ENCODE measurements around the gene TCF23. TPM values are rescaled to one million over a fixed set of nuclear protein-coding genes. Genes with fewer than 3 reads are reported as not detected.
A peak's percentile ranks its signal among the peaks of the same experiment; 100 is the strongest.
"Not testable (repeated sequence)": the region's sequence is repeated elsewhere in the genome, so short reads cannot be mapped to it uniquely, and the experiment has no call there.

TCF23 gene
- total RNA-seq, 8 experiments from 2014 or later, result 0.09 to 0.66 (median 0.23) TPM; not detected in 2

DNA sequence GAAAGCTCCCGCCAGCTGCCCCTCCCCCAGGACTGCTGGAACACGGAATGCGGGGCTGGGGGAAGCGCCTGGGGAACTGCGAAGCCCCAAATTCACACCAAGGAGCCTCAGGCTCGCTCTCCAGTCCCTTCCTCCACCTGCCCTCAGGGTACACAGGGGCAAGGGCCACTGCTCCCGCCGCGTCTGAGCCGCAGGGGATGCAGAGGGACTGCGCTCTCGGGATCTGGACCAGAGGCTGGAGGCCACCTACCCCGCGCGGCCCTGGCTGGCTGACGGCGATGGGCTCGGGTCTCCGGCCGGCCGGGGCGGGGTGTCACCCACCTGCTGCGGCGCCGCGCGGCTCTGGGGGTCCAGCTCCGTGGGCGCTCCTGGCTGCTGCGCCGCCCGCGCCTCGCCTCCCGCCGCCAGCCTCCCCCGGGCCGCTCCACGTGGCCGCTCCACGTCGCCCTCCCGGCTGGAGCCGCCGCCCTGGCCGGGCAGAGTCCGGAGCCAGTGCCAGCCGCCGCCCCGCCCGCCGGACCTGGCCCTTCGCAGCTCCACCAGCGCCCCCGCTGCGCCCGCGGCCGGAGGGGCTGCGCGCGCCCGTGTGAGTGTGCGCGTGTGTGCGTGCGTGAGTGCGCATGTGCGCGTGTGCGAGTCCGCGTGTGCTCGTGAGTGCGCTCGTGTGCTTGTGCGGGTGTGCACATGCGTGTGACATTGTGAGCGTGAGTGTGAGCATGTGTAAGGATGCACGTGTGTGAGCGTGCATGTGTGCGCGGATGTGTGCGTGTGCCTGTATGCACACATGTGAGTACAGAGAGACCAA is 30.1 kb upstream of the TCF23 start, which contains the start of gene CGREF1:
TSS of gene CGREF1 (minus strand) at position 604 of the 805 bp plus-strand sequence. CDS start 14,762 bp downstream, outside the sequence.
- H3K4me3 ChIP-seq, result peak within 1 kb of the TSS; percentile 41 to 64 (median 47)
- in situ Hi-C loops (cut with MboI; ENCODE audit: low pct_unique_long_range_greater_than_20kb in 2 of 9, low sequenced_read_pairs in 9 of 9, unreplicated experiment in 9 of 9), result loop anchor here in 3 of 9 experiments (25.0 kb wide), 1 partner anchor 169 kb away; the partner anchor contains the start of genes DNAJC5G (in 3 of the 3) and TRIM54 (in 3 of the 3)
- peak; percentile 62 to 74 (median 70) for ATAC-seq (replicated peaks in 6 of 8)
- peaks cover 4 to 18% of the 10 kb centered on the region in 2 donors for H3K4me1 ChIP-seq (replicated peaks in 1 of 2)
- no peak within 1 kb of the TSS for H3K27ac ChIP-seq
- WGBS, 10 experiments, result 4 to 70% (median 16%) methylated on average over 2 to 18 of the region's 84 CpGs; no CpG with 5 or more reads in 5 of the 10 experiments

DNA sequence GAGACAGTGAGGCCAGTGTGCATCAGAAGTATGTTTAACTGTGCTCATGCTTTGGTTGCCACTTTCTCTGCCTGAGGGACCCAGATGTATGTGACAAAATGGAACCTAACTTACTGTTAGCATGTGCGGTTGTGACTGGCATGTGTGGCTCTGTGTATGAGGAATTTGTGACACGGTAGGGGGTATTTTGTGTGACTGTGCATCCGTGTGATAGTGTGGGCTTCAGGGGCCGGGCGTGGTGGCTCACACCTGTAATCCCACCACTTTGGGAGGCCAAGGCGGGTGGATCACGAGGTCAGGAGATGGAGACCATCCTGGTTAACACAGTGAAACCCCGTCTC is 29.5 kb upstream of the TCF23 start:
- Histone ChIP-seq H3K4me1 (replicated peaks in 1 of 2) (peaks cover 4 to 21% of the 10 kb centered on the region in 2 donors), H3K4me3 (peak overlapping the region; percentile 41 to 64 (median 47))
- WGBS, 10 experiments, result 20 to 81% (median 71%) methylated on average over 1 to 3 of the region's 8 CpGs; no CpG with 5 or more reads in 7 of the 10 experiments
- ATAC-seq (replicated peaks in 6 of 8), result peak in 1 of 8 experiments; percentile 12
- in situ Hi-C loops (cut with MboI; ENCODE audit: low pct_unique_long_range_greater_than_20kb in 2 of 9, low sequenced_read_pairs in 9 of 9, unreplicated experiment in 9 of 9), result loop anchor here in 3 of 9 experiments (25.0 kb wide), 1 partner anchor 168 kb away; the partner anchor contains the start of genes DNAJC5G (in 3 of the 3) and TRIM54 (in 3 of the 3)
- not testable (repeated sequence) for H3K27ac ChIP-seq

DNA sequence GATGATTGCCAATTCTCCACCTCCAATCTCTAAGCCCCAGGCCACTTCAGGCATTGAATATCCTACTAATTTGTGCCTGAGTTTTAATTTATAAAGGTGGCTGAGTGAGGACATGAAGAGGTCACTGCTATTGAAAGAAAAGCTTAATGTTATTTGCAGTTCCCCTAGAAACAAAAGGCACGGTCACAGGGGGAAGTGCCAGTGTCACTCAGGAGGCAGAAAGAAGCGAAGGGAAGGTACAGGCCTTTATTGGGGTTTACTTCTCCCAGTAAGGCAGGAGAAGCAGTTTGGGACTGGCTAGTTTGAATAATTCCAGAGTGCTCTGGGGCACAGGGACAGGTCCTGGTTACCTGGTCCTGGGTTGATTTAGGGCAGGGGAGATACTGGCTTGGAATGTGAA is 26.9 kb upstream of the TCF23 start:
- H3K4me3 ChIP-seq, result no peak overlapping the region
- peaks cover 4 to 21% of the 10 kb centered on the region in 2 donors for H3K4me1 ChIP-seq (replicated peaks in 1 of 2)
- in situ Hi-C loops (cut with MboI; ENCODE audit: low pct_unique_long_range_greater_than_20kb in 2 of 9, low sequenced_read_pairs in 9 of 9, unreplicated experiment in 9 of 9), result loop anchor here in 3 of 9 experiments (25.0 kb wide), 1 partner anchor 165 kb away; the partner anchor contains the start of genes DNAJC5G (in 3 of the 3) and TRIM54 (in 3 of the 3)
- WGBS, 10 experiments, result 29 to 92% (median 67%) methylated on average over 1 to 2 of the region's 2 CpGs; no CpG with 5 or more reads in 3 of the 10 experiments
- ATAC-seq (replicated peaks in 6 of 8), result no peak
- no peak overlapping the region for H3K27ac ChIP-seq

GRCh38 chr2:27122791-27123190 is 26.0 kb upstream of the TCF23 start:
- Histone ChIP-seq H3K27ac (no peak overlapping the region), H3K4me3 (no peak overlapping the region), H3K4me1 (replicated peaks in 1 of 2) (peaks cover 4 to 21% of the 10 kb centered on the region in 2 donors)
- ATAC-seq (replicated peaks in 6 of 8), result no peak
- in situ Hi-C loops (cut with MboI; ENCODE audit: low pct_unique_long_range_greater_than_20kb in 2 of 9, low sequenced_read_pairs in 9 of 9, unreplicated experiment in 9 of 9), result loop anchor here in 3 of 9 experiments (25.0 kb wide), 1 partner anchor 165 kb away; the partner anchor contains the start of genes DNAJC5G (in 3 of the 3) and TRIM54 (in 3 of the 3)
- WGBS, 10 experiments, result 88 to 100% (median 97%) methylated on average over 2 to 4 of the region's 7 CpGs; no CpG with 5 or more reads in 6 of the 10 experiments

DNA sequence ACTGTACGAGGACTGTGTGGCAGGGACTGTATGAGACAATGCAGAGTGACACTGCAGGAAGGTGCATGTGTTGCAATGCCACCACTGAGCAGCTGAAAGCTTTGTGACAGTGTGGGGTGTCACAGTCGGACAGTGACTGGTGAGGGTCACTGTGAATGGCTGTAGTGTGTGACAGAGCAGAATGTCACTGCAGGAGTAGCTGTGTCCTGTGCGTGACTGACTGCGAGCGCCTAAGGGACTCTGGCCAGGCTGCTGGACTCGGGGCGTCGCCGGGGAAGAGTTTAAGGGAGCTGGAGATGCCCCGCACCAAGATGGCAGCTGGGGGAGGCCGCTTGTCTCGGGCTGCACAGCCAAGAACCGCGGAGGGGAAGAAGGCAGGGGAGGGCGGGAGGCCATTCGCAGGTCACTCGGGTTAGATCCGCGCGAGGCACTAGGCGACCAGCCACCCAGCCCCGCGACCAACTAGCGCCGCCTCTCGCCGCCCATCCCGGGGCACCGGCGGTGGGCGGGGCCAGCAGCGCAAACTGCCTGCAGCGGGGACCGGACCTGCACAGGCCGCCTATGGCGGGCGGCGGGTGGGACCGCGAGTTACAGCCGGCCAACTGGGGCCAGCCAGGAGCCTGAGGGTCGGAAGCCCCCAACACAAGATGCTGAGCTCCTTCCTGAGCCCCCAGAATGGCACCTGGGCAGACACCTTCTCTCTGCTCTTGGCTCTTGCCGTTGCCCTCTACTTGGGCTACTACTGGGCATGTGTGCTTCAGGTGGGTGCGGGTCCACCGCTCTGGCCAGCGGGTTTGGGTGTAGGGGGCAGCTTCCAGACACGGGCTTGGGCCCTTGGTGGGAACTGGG is 25.3 kb upstream of the TCF23 start, which contains the start of gene ABHD1:
TSS of gene ABHD1 (plus strand) at position 514 of the 849 bp plus-strand sequence. CDS start at position 648, 134 bp downstream.
- Histone ChIP-seq H3K27ac (no peak within 1 kb of the TSS), H3K4me1 (replicated peaks in 1 of 2) (peaks cover 4 to 15% of the 10 kb centered on the region in 2 donors), H3K4me3 (peak within 1 kb of the TSS; percentile 16 to 35 (median 20))
- peak; percentile 60 to 84 (median 74) for ATAC-seq (replicated peaks in 6 of 8)
- WGBS, 10 experiments, result 0 to 60% (median 40%) methylated on average over 1 to 11 of the region's 47 CpGs; no CpG with 5 or more reads in 4 of the 10 experiments
- in situ Hi-C loops (cut with MboI; ENCODE audit: low pct_unique_long_range_greater_than_20kb in 2 of 9, low sequenced_read_pairs in 9 of 9, unreplicated experiment in 9 of 9), result loop anchor here in 3 of 9 experiments (25.0 kb wide), 1 partner anchor 164 kb away; the partner anchor contains the start of genes DNAJC5G (in 3 of the 3) and TRIM54 (in 3 of the 3)

DNA sequence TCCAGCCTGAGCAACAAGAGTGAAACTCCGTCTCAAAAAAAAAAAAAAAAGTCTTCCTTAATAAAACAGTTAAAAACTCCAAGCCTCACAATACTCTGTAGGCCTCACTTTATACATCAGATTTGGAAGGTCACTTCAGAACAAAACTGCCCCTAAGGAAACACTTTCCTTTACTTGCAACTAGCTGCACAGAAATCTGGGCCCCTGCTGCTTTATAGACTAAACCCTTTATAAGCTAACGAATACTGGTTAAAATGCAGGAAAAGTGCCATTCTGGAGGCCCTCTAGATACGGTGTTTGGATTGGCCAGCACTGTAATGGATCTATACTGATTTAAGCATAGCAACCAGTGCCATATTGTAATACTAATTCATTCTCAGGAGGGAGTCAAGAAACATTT is 23.7 kb upstream of the TCF23 start:
- H3K27ac ChIP-seq, result no peak overlapping the region
- peaks cover 4 to 11% of the 10 kb centered on the region in 2 donors for H3K4me1 ChIP-seq (replicated peaks in 1 of 2)
- in situ Hi-C loops (cut with MboI; ENCODE audit: low pct_unique_long_range_greater_than_20kb in 2 of 9, low sequenced_read_pairs in 9 of 9, unreplicated experiment in 9 of 9), result no loop called here
- no peak overlapping the region for H3K4me3 ChIP-seq
- 0 to 100% (median 45%) methylated on average over 1 to 3 of the region's 3 CpGs; no CpG with 5 or more reads in 2 of the 10 experiments for WGBS, 10 experiments
- no peak for ATAC-seq (replicated peaks in 6 of 8)

DNA sequence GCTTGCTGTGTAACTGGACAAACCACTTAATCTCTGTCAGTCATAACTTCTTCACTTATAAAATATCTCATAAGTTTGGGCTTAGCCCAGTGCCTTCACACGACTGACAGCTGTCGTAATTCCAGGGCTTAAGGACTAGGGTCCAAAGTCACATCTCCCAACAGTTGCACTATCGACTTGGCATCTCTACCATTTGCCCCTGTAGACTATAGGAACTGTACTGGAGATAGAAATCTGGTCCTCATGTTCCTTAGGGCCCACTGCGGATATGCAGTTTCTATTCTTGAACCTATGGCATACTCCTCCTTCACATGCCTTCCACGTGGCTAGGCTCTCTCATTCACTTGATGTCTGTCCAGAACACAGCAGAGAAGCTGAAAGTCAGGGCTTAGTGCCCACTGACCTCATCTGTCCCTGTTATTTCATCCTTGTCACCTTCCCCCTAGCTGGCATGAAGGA is 22.5 kb upstream of the TCF23 start:
- Histone ChIP-seq H3K27ac (no peak overlapping the region), H3K4me3 (no peak overlapping the region), H3K4me1 (replicated peaks in 1 of 2) (peaks cover 4 to 11% of the 10 kb centered on the region in 2 donors)
- WGBS, 10 experiments, result 0 to 90% (median 46%) methylated on average over 1 to 3 of the region's 5 CpGs; no CpG with 5 or more reads in 1 of the 10 experiments
- in situ Hi-C loops (cut with MboI; ENCODE audit: low pct_unique_long_range_greater_than_20kb in 2 of 9, low sequenced_read_pairs in 9 of 9, unreplicated experiment in 9 of 9), result no loop called here
- ATAC-seq (replicated peaks in 6 of 8), result no peak

- 66 to 100% (median 91%) methylated on average over 1 to 5 of the region's 9 CpGs; no CpG with 5 or more reads in 3 of the 10 experiments for WGBS, 10 experiments
- H3K4me1 ChIP-seq (replicated peaks in 1 of 2), result peaks cover 2 to 10% of the 10 kb centered on the region in 2 donors
- no peak overlapping the region for H3K27ac ChIP-seq
- no peak overlapping the region for H3K4me3 ChIP-seq
- no peak for ATAC-seq (replicated peaks in 6 of 8)
- in situ Hi-C loops (cut with MboI; ENCODE audit: low pct_unique_long_range_greater_than_20kb in 2 of 9, low sequenced_read_pairs in 9 of 9, unreplicated experiment in 9 of 9), result no loop called here
Measured at GRCh38 chr2:27127883-27128667, 20.7 kb upstream of the TCF23 start.

- in situ Hi-C loops (cut with MboI; ENCODE audit: low pct_unique_long_range_greater_than_20kb in 2 of 9, low sequenced_read_pairs in 9 of 9, unreplicated experiment in 9 of 9), result no loop called here
- Histone ChIP-seq H3K4me1 (replicated peaks in 1 of 2) (peaks cover 7 to 10% of the 10 kb centered on the region in 2 donors), H3K4me3 (no peak overlapping the region), H3K27ac (no peak overlapping the region)
- ATAC-seq (replicated peaks in 6 of 8), result no peak
- 20 to 100% (median 82%) methylated on average over 1 to 7 of the region's 11 CpGs for WGBS, 10 experiments
Measured at GRCh38 chr2:27128668-27129571, 19.9 kb upstream of the TCF23 start.

GRCh38 chr2:27130396-27130795 is 18.4 kb upstream of the TCF23 start:
- in situ Hi-C loops (cut with MboI; ENCODE audit: low pct_unique_long_range_greater_than_20kb in 2 of 9, low sequenced_read_pairs in 9 of 9, unreplicated experiment in 9 of 9), result no loop called here
- no peak overlapping the region for H3K4me3 ChIP-seq
- H3K4me1 ChIP-seq (replicated peaks in 1 of 2), result peaks cover 7 to 11% of the 10 kb centered on the region in 2 donors
- no peak for ATAC-seq (replicated peaks in 6 of 8)
- WGBS, 10 experiments, result 88 to 100% (median 97%) methylated on average over 1 to 6 of the region's 10 CpGs; no CpG with 5 or more reads in 6 of the 10 experiments
- H3K27ac ChIP-seq, result no peak overlapping the region

DNA sequence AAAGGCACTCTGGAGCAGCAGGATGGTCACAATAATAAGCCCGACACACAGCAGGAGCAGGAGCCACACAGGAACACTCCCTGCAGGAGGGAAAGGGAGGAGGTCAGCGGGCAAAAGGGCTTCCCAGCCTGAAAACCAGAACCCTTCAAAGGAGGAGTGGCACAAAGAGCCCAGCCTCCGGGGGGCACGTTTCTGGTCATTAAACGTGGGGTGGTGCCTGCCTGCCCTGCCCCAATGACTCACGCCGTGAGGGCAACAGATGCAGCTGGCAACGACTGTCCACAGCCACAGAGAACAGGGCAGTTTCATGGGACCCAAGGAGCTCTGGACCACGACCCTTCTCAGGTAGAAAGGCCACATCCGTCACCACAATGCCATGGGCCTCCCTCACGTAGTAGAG is 17.4 kb upstream of the TCF23 start:
- no peak overlapping the region for H3K27ac ChIP-seq
- in situ Hi-C loops (cut with MboI; ENCODE audit: low pct_unique_long_range_greater_than_20kb in 2 of 9, low sequenced_read_pairs in 9 of 9, unreplicated experiment in 9 of 9), result no loop called here
- 5 to 100% (median 83%) methylated on average over 1 to 4 of the region's 11 CpGs; no CpG with 5 or more reads in 3 of the 10 experiments for WGBS, 10 experiments
- H3K4me1 ChIP-seq (replicated peaks in 1 of 2), result peaks cover 7 to 11% of the 10 kb centered on the region in 2 donors
- H3K4me3 ChIP-seq, result no peak overlapping the region
- no peak for ATAC-seq (replicated peaks in 6 of 8)

Measured in motor neuron (in vitro differentiated cells).